HG02759 (cell line): ENCODE measurements around the gene EGFL8.
A peak's percentile ranks its signal among the peaks of the same experiment; 100 is the strongest.

Experiments used
- ATAC-seq: cut with Tn5 transposase; IDR thresholded peaks from one replicate; pipeline ENCODE4 v1.9.1; 2021; ENCODE audit warnings: mild to moderate bottlenecking, moderate library complexity; ENCODE audit not compliant: unreplicated experiment

The EGFL8 gene

GRCh38 chr6:32146287-32146686, 18.1 kb upstream of the EGFL8 start:
- ATAC-seq: no peak

- ATAC-seq: no peak
Measured at GRCh38 chr6:32146687-32147086, 17.7 kb upstream of the EGFL8 start.

- no peak for ATAC-seq
Measured at GRCh38 chr6:32147401-32148132, 16.8 kb upstream of the EGFL8 start.

- no peak for ATAC-seq
Measured at GRCh38 chr6:32148289-32149091, 15.9 kb upstream of the EGFL8 start.

- ATAC-seq: no peak
Measured at GRCh38 chr6:32149092-32149755, 15.2 kb upstream of the EGFL8 start.

- ATAC-seq: no peak
Measured at GRCh38 chr6:32149932-32150870, 14.2 kb upstream of the EGFL8 start.

GRCh38 chr6:32151181-32151862, 13.1 kb upstream of the EGFL8 start:
- no peak for ATAC-seq

DNA sequence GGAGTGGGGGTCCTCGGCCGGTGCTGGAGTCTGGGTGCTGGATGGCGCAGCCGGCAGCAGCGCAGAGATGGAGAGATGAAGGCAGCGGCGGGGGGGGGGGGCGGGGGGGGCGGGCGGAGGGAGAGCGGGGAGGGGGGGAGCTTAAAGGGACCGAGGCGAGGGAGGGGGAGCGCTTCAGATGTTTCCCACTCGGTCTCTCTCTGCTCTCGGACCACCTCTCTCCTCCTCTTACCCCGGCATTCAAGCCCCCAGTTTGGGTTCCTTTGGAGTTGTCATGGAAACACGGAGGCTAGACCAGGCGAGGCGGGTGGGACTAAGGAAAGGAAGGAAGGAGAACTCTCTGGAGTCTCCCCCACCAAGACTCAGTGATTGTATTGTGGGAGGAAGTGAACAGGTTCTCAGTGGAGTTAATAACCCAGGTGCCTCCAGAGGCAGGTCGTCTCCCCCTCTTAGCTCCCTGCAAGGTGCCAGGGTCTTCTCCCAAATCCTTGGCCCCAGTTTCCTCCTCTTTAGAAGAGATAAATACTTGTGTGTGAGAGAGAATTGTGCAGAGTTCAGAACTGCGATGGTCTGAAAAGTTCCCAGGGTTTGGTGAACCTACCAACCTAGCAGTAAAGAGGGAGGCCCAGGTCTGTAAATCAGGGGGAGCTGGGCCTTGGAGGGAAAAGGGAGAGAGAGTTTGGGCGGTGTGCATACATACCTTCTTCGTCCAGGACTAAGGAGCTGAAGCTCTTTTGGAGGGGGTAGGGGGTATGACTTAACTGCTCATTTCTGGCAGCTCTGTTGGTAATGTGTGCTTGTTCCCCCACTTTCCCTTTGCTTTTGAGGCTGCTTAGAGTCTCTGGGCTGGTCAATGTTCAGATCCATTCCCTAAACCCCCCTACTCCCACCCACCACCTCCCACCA, 12.3 kb upstream of the EGFL8 start, which contains the start of gene PRRT1:
PRRT1 (minus strand) TSS at position 77 of the 906 bp plus-strand sequence. CDS start 112 bp downstream, outside the sequence.
- no peak for ATAC-seq

DNA sequence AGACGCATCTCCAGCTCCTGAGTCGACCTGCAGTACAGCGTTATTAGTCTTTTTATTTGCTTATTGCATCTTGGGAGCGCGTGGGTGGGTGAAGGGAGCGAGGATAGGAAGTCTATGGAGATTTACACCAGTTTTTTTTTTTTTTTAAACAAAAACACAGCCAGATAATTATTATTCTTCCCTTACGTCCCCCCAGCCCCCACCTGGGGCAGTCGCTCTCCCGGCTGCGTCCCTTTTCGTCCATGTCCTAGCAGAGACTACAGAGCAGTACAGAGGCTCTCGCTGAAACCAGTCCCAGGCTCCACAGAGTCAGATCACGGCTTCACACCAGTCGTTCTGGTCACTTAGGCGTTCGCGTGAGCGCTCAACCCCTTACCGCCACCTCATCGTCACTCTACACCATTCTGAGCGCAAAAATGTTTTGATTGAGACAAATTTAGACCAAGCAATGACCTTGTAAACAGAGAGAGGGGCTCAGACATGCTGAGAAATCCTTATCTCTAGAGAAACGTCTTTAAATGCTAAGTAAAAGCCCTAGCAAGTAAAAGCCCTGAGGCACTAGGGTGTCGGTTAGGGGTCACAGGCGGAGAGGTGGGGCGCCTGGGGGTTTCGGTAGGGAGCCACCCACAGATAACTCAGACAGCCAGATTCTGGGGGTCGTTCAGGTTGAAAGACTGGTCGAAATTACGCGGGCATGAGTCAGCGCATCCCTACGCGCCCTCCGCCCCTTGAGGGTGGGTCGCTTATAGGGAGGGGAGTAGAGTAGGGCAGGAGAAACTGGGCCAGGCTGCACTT, 11.4 kb upstream of the EGFL8 start:
- no peak for ATAC-seq

- peak; percentile 40 for ATAC-seq
Measured at GRCh38 chr6:32153564-32154513, 10.6 kb upstream of the EGFL8 start, which contains the start of gene PPT2. TSS of gene PPT2 (plus strand) at chr6:32154141. CDS start at chr6:32154595, 454 bp downstream.

DNA sequence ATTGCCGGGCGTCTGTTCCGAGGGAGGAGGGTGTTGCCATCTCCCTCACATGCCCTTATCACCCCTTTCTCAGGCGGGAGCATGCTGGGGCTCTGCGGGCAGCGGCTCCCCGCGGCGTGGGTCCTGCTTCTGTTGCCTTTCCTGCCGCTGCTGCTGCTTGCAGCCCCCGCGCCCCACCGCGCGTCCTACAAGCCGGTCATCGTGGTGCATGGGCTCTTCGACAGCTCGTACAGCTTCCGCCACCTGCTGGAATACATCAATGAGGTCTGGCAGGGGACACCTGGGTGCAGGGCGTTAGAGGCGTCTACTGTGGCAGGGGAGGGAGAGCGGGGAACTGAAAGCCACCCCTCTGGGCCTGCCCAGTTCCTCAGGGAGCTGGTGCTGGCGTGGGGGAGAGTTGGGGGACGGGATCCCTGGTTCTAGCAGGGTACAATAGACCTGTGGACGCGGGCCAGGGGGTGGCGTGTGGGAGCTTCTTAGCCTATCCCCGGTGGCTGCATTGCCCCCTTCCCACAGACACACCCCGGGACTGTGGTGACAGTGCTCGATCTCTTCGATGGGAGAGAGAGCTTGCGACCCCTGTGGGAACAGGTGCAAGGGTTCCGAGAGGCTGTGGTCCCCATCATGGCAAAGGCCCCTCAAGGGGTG, 9.8 kb upstream of the EGFL8 start:
- ATAC-seq: peak; percentile 64

GRCh38 chr6:32156891-32157290, 7.5 kb upstream of the EGFL8 start:
- no peak for ATAC-seq

DNA sequence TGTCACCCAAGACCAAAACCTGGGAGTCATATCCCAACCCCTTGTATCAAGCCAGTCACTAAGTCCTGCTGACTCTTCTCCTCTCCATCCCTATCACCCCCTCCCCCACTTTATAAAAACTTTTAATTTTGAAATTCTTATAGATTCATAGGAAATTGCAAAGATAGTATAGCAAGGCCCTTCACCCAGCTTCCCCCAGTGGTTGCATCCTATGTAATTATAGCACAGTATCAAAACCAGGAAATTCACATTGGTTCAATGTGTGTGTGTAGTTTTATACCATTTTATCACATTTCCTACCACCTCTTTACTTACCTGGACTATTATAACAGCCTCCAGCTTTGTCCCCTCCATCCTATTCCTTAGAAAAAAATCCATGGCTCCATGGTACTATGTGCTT, 6.3 kb upstream of the EGFL8 start:
- no peak for ATAC-seq

GRCh38 chr6:32163559-32164258, 686 bp upstream of the EGFL8 start:
- no peak for ATAC-seq

GRCh38 chr6:32166411-32167061, 2.1 kb downstream of the EGFL8 start:
- no peak for ATAC-seq
